D721Med (cell line): ENCODE measurements around the gene RND1.
"Not testable (repeated sequence)": the region's sequence is repeated elsewhere in the genome, so short reads cannot be mapped to it uniquely, and the experiment has no call there.

Experiments used
- DNase-seq: peaks from one replicate; pipeline ENCODE4 v3.0.0; 2011; ENCODE audit warnings: low spot score; ENCODE audit not compliant: insufficient read length
- FAIRE-seq: peaks from 2 replicates; lab custom pipeline; 2011; peaks lifted over from hg19 to GRCh38; lab: Jason Lieb, UNC
- CTCF ChIP-seq: IDR thresholded peaks from 2 replicates; pipeline ENCODE4 v1.5.1; 2012; ENCODE audit warnings: mild to moderate bottlenecking, control low read depth; ENCODE audit not compliant: insufficient read depth; ENCODE audit errors: missing control alignments

RND1 gene

GRCh38 chr12:48857278-48857994 is 8.2 kb downstream of the RND1 start:
- TF ChIP-seq CTCF, result no peak

GRCh38 chr12:48856379-48856778 is 9.3 kb downstream of the RND1 start:
- no peak for FAIRE-seq
- TF ChIP-seq CTCF, result no peak
- DNase-seq, result no peak

More at GRCh38 chr12:48857278-48857994, 8.2 kb downstream of the RND1 start:
- DNase-seq (no peak), FAIRE-seq (no peak)

- DNase-seq, FAIRE-seq: not testable (repeated sequence)
These were observed 10.7 kb downstream of the RND1 start for GRCh38 chr12:48854932-48855331.

- FAIRE-seq (no peak), DNase-seq (no peak)
- TF ChIP-seq CTCF, result no peak
These were observed 11.2 kb downstream of the RND1 start for GRCh38 chr12:48854488-48854887.

DNA sequence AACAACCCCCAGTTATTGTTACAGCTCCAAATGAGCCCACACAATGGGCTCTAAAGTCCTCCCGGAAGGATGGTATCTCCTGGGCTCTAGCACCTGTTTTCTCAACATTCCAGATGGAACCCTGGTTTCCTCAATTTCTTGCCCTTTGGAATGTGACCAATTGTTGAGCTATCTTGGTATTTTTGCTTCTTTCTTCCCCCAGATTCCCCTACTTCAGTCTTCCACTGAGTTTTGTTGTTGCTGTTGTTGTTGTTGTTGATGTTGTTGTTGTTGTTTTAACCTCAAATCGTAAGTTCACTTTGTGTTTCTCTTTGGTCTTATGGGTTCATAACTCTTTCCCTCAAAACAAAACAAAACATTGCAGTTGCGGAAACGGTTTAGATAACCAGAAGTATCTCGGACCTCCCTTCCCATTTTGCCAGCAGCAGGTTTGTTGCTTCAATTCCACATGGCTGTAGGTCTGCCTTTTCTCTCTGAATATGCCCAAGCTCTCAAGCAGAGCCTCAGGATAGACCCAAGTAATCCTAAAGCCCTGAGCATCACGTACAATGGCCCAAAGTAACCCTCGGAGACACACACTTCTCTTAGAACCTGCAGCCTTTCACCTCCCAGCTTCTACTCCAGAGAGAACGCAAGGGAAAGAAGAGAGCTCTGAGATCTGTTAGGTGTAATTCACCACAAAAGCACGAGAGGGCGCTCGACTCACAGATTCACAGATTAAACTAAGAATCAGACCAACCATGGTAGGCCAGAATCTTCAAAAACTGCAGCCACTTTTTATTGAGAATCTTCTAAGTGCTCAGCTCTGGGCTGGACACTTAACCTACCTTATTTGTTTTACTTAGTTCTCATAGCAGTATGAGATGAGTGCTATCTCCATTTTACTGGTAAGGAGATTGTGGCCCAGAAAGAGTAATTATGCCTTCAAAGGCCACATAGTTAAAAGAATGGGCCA is 12.7 kb downstream of the RND1 start:
- TF ChIP-seq CTCF, result peak; percentile 91
- no peak for FAIRE-seq
- DNase-seq, result no peak

- DNase-seq, result peak; percentile 90
- TF ChIP-seq CTCF, result no peak
- no peak for FAIRE-seq
These were observed 13.6 kb downstream of the RND1 start, which contains the start of gene DDX23 for GRCh38 chr12:48851883-48852733. TSS of gene DDX23 (minus strand) at chr12:48852163. CDS start at chr12:48845782, 6,381 bp downstream.

GRCh38 chr12:48842021-48842420 is 23.6 kb downstream of the RND1 start:
- not testable (repeated sequence) for FAIRE-seq, DNase-seq
